Tibial artery (tissue), 4 donors: ENCODE data around the gene VPS39.

Experiments
- DNase-seq, 2 donors: peaks; one replicate each; pipeline ENCODE4 v3.0.0-alpha.2; 2019
- H3K27ac ChIP-seq, 2 donors: fragments of 200-600 bp; sonication (generic) in 1 of 2; 1 replicate in 1 of 2; 2 replicates in 1 of 2; pipeline ENCODE4 v1.5.1; 2018 to 2019; ENCODE audit warnings: mild to moderate bottlenecking in 1 of 2
- H3K27me3 ChIP-seq, 2 donors: fragments of 200-600 bp; sonication (generic) in 1 of 2; one replicate each; pipeline versions ENCODE4 v1.5.1 to v1.6.0; 2016 to 2019
- H3K36me3 ChIP-seq, 3 donors: fragments of 200-600 bp; sonication (generic) in 2 of 3; one replicate each; pipeline ENCODE4 v1.5.1; 2016 to 2019; ENCODE audit warnings: mild to moderate bottlenecking in 2 of 3
- H3K4me1 ChIP-seq, 4 donors: fragments of 200-600 bp; sonication (generic) in 2 of 4; 1 replicate in 3 of 4; 2 replicates in 1 of 4; pipeline ENCODE4 v1.5.1; 2016 to 2019
- H3K4me3 ChIP-seq, 2 donors: fragments of 200-600 bp; sonication (generic) in 1 of 2; 1 replicate in 1 of 2; 2 replicates in 1 of 2; pipeline ENCODE4 v1.5.1; 2018 to 2019; ENCODE audit warnings: mild to moderate bottlenecking in 2 of 2
- H3K9me3 ChIP-seq, 3 donors: fragments of 200-600 bp; sonication (generic) in 1 of 3; one replicate each; pipeline ENCODE4 v1.5.1; 2016 to 2019
- CTCF ChIP-seq, 2 experiments: fragments of 200-600 bp in 1 of 2; fragments of 450-650 bp in 1 of 2; IDR thresholded peaks; one replicate each; pipeline ENCODE4 v1.5.1; 2017 to 2019; ENCODE audit warnings: antibody characterized with exemption in 2 of 2, mild to moderate bottlenecking in 1 of 2, moderate library complexity in 1 of 2
- intact Hi-C: fragments of 100-400 bp; cut with DNase I; formaldehyde crosslinking; loops from one replicate; pipeline ENCODE4 v1.15.0; 2023; ENCODE audit warnings: low total_unique reads

Gene VPS39

DNA sequence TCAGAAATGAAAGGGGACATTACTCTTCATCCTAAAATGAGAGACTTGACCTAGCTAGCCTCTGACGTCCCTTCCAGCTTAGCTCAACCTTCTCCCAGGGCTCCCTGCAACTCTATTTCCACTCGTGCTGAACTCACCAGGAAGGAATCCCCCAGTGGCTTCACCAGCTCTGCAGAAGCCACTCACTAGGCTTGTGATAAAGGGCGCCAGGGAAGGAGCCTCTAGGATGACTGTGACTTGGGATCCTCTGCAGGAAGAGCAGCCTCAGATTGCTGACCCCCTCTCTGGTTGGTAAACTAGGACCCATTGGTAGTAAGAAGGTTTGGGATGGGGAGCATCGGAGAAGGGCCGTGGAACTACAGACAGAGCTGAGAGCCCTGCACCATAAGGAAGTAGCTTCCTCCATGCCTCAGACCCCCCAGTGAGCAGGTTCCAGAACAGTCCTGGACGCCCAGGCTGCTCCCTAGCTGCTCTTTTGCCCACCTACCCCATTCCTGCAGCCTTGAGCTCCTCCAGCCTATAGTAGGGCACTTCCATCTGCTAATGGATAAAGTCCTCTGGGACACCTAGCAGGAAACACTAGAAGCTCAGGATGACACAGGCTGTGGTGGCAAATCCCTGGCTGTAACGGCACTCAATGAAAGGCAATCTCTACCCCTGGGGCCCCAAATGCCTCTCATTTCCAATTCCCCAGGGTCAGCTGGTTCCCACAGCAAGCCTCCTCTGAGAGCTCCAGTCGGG is 77.7 kb downstream of the VPS39 start:
- Histone ChIP-seq H3K27ac (no peak overlapping the region), H3K27me3 (peaks cover 0 to 37% of the 10 kb centered on the region in 2 donors), H3K4me3 (no peak overlapping the region), H3K36me3 (no peaks in the 10 kb centered on the region), H3K9me3 (no peaks in the 10 kb centered on the region), H3K4me1 (no peaks in the 10 kb centered on the region)
- TF ChIP-seq CTCF (IDR thresholded peaks at IDR 0.05): no peak
- intact Hi-C loops: loop anchor here (10.0 kb wide), 1 partner anchor 1346 kb away; no protein-coding TSS in a partner anchor
- no peak for DNase-seq

DNA sequence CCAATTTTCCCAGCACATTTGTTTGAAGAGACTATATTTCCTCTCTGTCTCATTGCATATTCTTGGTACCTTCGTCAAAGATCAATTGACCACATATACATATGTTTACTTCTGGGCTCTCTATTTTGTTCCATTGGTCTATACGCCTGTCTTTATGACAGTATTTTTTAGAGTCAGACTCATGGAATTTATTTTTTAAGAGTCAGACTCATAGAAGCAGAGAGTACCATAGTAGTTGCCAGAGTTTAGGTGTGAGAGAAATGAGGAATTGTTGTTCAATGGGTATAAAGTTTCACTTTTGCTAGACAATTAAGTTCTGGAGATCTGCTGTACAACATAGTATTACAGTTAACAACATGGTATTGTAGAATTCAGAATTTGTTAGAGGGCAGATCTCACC is 78.7 kb downstream of the VPS39 start:
- Histone ChIP-seq H3K9me3 (no peaks in the 10 kb centered on the region), H3K36me3 (no peaks in the 10 kb centered on the region), H3K27me3 (peaks cover 0 to 37% of the 10 kb centered on the region in 2 donors), H3K27ac (no peak overlapping the region), H3K4me1 (no peaks in the 10 kb centered on the region), H3K4me3 (no peak overlapping the region)
- no peak for TF ChIP-seq CTCF (IDR thresholded peaks at IDR 0.05)
- intact Hi-C loops: no loop called here
- DNase-seq: no peak

DNA sequence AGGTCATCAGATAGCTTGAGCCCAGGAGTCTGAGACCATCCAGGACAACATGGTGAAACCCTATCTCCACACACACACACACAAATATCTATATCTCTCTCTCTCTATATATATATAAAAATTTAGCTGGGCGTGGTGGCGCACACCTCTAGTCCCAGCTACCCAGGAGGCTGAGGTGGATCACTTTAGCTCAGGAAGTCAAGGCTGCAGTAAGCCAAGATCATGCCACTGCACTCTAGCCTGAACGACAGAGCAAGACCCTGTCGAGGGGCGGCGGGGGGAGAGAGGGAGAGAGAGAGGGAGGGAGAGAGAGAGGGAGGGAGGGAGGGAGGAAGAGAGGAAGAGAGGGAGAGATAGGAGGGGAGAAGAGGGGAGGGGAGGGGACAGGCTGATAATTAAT is 79.6 kb downstream of the VPS39 start:
- no peaks in the 10 kb centered on the region for H3K36me3 ChIP-seq
- no peak for DNase-seq
- H3K4me1 ChIP-seq: no peaks in the 10 kb centered on the region
- no peaks in the 10 kb centered on the region for H3K9me3 ChIP-seq
- intact Hi-C loops: no loop called here
- no peak overlapping the region for H3K27ac ChIP-seq
- peaks cover 0 to 37% of the 10 kb centered on the region in 2 donors for H3K27me3 ChIP-seq
- H3K4me3 ChIP-seq: no peak overlapping the region
- no peak for TF ChIP-seq CTCF (IDR thresholded peaks at IDR 0.05)

DNA sequence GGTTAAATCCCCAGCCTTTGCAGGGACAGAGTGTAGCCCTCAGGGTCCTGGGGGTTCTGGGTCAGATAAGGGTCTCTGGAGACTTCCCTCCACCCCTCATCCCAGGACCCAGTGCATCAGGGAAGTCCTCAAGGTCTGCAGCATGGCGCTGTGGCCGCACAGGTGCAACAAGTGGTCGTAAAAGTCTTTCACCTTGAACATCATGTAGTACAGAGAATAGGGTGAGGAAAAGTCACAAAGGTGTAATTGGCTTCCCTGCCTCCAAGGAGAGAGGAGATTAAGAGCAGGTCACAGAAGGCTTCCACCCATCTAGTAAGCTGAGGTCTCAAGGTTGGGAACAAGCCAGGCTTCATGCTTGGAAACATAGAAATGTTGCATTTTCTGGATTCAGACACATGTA is 84.6 kb downstream of the VPS39 start:
- Histone ChIP-seq H3K27ac (no peak overlapping the region), H3K4me1 (no peaks in the 10 kb centered on the region), H3K9me3 (no peaks in the 10 kb centered on the region), H3K4me3 (no peak overlapping the region), H3K27me3 (peaks cover 0 to 27% of the 10 kb centered on the region in 2 donors), H3K36me3 (no peaks in the 10 kb centered on the region)
- intact Hi-C loops: no loop called here
- TF ChIP-seq CTCF (IDR thresholded peaks at IDR 0.05): no peak
- no peak for DNase-seq

DNA sequence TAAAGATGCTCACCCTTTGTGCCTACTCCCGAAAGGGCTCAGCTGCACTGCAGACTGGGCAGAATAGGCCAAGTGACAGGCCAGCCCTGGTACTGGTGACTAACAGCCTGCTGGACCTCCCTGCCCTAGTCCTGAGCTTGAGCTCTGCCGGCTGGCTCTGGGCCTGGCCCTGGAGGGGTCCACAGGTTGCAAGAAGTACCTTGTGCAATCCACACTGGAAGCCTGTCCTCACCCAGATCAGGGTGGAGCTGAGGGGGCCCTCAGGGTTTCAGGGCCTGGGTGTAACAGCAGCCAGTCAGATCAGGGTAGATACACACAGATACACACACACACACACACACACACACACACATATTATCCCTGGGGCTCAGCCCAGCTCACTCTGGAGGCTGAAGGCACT is 86.4 kb downstream of the VPS39 start:
- Histone ChIP-seq H3K27ac (no peak overlapping the region), H3K4me1 (no peaks in the 10 kb centered on the region), H3K36me3 (no peaks in the 10 kb centered on the region), H3K9me3 (no peaks in the 10 kb centered on the region), H3K4me3 (no peak overlapping the region), H3K27me3 (peaks cover 0 to 15% of the 10 kb centered on the region in 2 donors)
- TF ChIP-seq CTCF (IDR thresholded peaks at IDR 0.05): no peak
- DNase-seq: no peak
- intact Hi-C loops: no loop called here
